ENCODE measurements around the gene DMAC2. TPM values are rescaled to one million over a fixed set of nuclear protein-coding genes. Genes with fewer than 3 reads are reported as not detected.
"Not testable (repeated sequence)": the region's sequence is repeated elsewhere in the genome, so short reads cannot be mapped to it uniquely, and the experiment has no call there.

Gene DMAC2
- total RNA-seq, 1 donor from 2014 or later: 21.2 TPM

DNA sequence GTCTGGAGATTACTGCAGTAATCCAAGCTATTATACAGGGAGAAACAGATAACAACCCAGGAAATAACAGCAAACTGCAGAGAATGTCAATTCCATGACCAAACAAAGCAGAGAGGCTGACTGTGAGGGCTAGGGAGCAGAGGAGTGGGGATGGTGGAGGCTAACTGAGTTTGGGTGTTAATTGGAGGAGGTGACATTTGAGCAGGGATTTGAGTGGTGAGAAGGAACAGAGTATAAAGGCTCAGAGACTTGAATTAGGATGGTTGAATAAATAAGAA, 3.1 kb downstream of the DMAC2 start:
- no peaks in the 10 kb centered on the region for H3K4me1 ChIP-seq
- no peaks in the 10 kb centered on the region for H3K9me3 ChIP-seq
- no peak for TF ChIP-seq CTCF (IDR thresholded peaks at IDR 0.05)
- no peak for DNase-seq (ENCODE audit: low spot score in 2 of 2)
- H3K4me3 ChIP-seq: no peak overlapping the region
- H3K36me3 ChIP-seq: peaks cover 31 to 37% of the 10 kb centered on the region in 2 donors
- no peaks in the 10 kb centered on the region for H3K27me3 ChIP-seq
- intact Hi-C loops (cut with DNase I): loop anchor here (5.0 to 10.0 kb wide), 2 partner anchors 446 to 638 kb away; partner anchors contain the start of genes ARHGEF1, GRIK5 and ZNF574
- no peak overlapping the region for H3K27ac ChIP-seq

DNA sequence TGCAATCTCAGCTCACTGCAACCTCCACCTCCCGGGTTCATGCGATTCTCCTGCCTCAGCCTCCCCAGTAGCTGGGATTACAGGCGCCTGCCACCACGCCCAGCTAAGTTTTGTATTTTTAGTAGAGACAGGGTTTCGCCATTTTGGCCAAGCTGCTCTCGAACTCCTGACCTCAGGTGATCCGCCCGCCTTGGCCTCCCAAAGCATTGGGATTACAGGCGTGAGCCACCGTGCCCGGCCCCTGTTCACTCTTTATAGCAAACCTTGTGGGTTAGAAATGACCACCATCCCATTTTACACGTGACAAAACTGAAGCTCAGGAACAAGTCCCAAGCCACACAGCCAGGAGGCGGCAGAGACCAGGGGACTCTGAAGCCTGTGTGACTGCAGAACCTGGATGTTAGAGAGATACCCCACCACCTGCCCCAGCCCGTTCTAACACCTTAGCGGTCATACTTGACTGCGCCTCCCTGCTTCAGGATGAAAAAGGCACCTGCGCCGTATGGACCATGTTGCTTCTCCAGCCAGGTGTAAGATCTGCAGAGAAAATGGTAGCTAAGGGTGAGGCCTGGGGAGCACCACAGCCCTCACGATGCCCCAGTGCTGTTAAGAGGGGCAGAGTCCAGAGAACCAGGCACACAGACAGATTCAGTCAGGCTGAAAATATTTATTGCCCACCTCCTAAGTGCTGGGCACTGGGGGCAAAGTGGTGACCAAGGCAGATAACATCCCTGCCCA, 3.6 kb downstream of the DMAC2 start:
- H3K9me3 ChIP-seq: no peaks in the 10 kb centered on the region
- H3K4me3 ChIP-seq: no peak overlapping the region
- no peak overlapping the region for H3K27ac ChIP-seq
- intact Hi-C loops (cut with DNase I): loop anchor here (5.0 to 10.0 kb wide), 2 partner anchors 446 to 639 kb away; partner anchors contain the start of genes ARHGEF1, GRIK5 and ZNF574
- H3K27me3 ChIP-seq: no peaks in the 10 kb centered on the region
- H3K36me3 ChIP-seq: peaks cover 33 to 42% of the 10 kb centered on the region in 2 donors
- DNase-seq (ENCODE audit: low spot score in 2 of 2): no peak
- no peak for TF ChIP-seq CTCF (IDR thresholded peaks at IDR 0.05)
- H3K4me1 ChIP-seq: no peaks in the 10 kb centered on the region

GRCh38 chr19:41435376-41435775, 4.3 kb downstream of the DMAC2 start:
- peaks cover 33 to 46% of the 10 kb centered on the region in 2 donors for H3K36me3 ChIP-seq
- H3K9me3 ChIP-seq; H3K27me3 ChIP-seq; H3K4me3 ChIP-seq; DNase-seq (ENCODE audit: low spot score in 2 of 2); H3K27ac ChIP-seq; H3K4me1 ChIP-seq: not testable (repeated sequence)
- intact Hi-C loops (cut with DNase I): loop anchor here (5.0 to 10.0 kb wide), 2 partner anchors 447 to 639 kb away; partner anchors contain the start of genes ARHGEF1, GRIK5 and ZNF574

- H3K27me3 ChIP-seq: no peaks in the 10 kb centered on the region
- no peak overlapping the region for H3K4me3 ChIP-seq
- no peaks in the 10 kb centered on the region for H3K4me1 ChIP-seq
- no peak for DNase-seq (ENCODE audit: low spot score in 2 of 2)
- TF ChIP-seq CTCF (IDR thresholded peaks at IDR 0.05): no peak
- H3K27ac ChIP-seq: no peak overlapping the region
- no peaks in the 10 kb centered on the region for H3K9me3 ChIP-seq
- H3K36me3 ChIP-seq: peaks cover 33 to 46% of the 10 kb centered on the region in 2 donors
- intact Hi-C loops (cut with DNase I): loop anchor here (10.0 kb wide), 1 partner anchor 640 kb away; the partner anchor contains the start of genes GRIK5 and ZNF574
Observed at GRCh38 chr19:41434450-41434849, 5.3 kb downstream of the DMAC2 start.

GRCh38 chr19:41433171-41433570, 6.5 kb downstream of the DMAC2 start:
- H3K27me3 ChIP-seq: no peaks in the 10 kb centered on the region
- H3K4me3 ChIP-seq: no peak overlapping the region
- TF ChIP-seq CTCF (IDR thresholded peaks at IDR 0.05): no peak
- no peaks in the 10 kb centered on the region for H3K9me3 ChIP-seq
- peaks cover 32 to 46% of the 10 kb centered on the region in 2 donors for H3K36me3 ChIP-seq
- H3K27ac ChIP-seq: no peak overlapping the region
- no peak for DNase-seq (ENCODE audit: low spot score in 2 of 2)
- intact Hi-C loops (cut with DNase I): loop anchor here (10.0 kb wide), 1 partner anchor 642 kb away; the partner anchor contains the start of genes GRIK5 and ZNF574
- peaks cover 5 to 6% of the 10 kb centered on the region in 2 donors for H3K4me1 ChIP-seq
